Left ventricle myocardium inferior (tissue), 1 donor: ENCODE results near the gene ZNF630. TPM values are rescaled to one million over a fixed set of nuclear protein-coding genes. Genes with fewer than 3 reads are reported as not detected.
"Not testable (repeated sequence)": the region's sequence is repeated elsewhere in the genome, so short reads cannot be mapped to it uniquely, and the experiment has no call there.

ENCODE experiments used
- DNase-seq: peaks from one replicate; pipeline ENCODE4 v3.0.0-alpha.2; 2020
- H3K27ac ChIP-seq: fragments of 200-600 bp; replicated peaks from 2 replicates; pipeline ENCODE4 v1.8.0; 2021
- H3K27me3 ChIP-seq: fragments of 200-600 bp; 2 replicates; pipeline ENCODE4 v1.8.0; 2021; ENCODE audit warnings: low read depth
- H3K36me3 ChIP-seq: fragments of 200-600 bp; 2 replicates; pipeline ENCODE4 v1.8.0; 2021
- H3K4me1 ChIP-seq: fragments of 200-600 bp; 2 replicates; pipeline ENCODE4 v1.8.0; 2021
- H3K4me3 ChIP-seq: fragments of 200-600 bp; 2 replicates; pipeline ENCODE4 v1.8.0; 2021; ENCODE audit warnings: mild to moderate bottlenecking, moderate library complexity
- H3K9me3 ChIP-seq: fragments of 200-600 bp; replicated peaks from 2 replicates; pipeline ENCODE4 v1.8.0; 2021
- CTCF ChIP-seq: fragments of 200-600 bp; IDR thresholded peaks from 2 replicates; pipeline ENCODE4 v1.8.0; 2021; ENCODE audit warnings: antibody characterized with exemption, mild to moderate bottlenecking, borderline replicate concordance
- intact Hi-C: fragments of 100-400 bp; cut with micrococcal nuclease; formaldehyde crosslinking; loops from one replicate; pipeline ENCODE4 v1.11.0; 2022
- total RNA-seq: library from RNA; stranded (reverse); fragmentation: NEBNext Ultra II Directional; extraction: Animal tissue kit (Norgen Biotek cat#: 25700); gene quantifications from one replicate; pipeline ENCODE4 v1.2.1, GENCODE V29; 2021
- donor health status: DM: no; HTN: yes; CAD: no; lungs with severe emphysema.

ZNF630 gene
- total RNA-seq, 1 donor from 2014 or later: 3.2 TPM

- no peak for TF ChIP-seq CTCF
- intact Hi-C loops: no loop called here
- H3K27ac ChIP-seq: peak overlapping the region; percentile 70
- no peak overlapping the region for H3K4me3 ChIP-seq
- H3K9me3 ChIP-seq: no peaks in the 10 kb centered on the region
- no peaks in the 10 kb centered on the region for H3K36me3 ChIP-seq
- H3K4me1 ChIP-seq: peaks cover 4% of the 10 kb centered on the region
- peak; percentile 50 for DNase-seq
- H3K27me3 ChIP-seq: no peaks in the 10 kb centered on the region
Observed at GRCh38 chrX:48045410-48046311, 25.8 kb downstream of the ZNF630 start.

- no peaks in the 10 kb centered on the region for H3K9me3 ChIP-seq
- intact Hi-C loops: no loop called here
- TF ChIP-seq CTCF: no peak
- no peaks in the 10 kb centered on the region for H3K36me3 ChIP-seq
- no peak overlapping the region for H3K4me3 ChIP-seq
- no peak for DNase-seq
- H3K27me3 ChIP-seq: no peaks in the 10 kb centered on the region
- no peak overlapping the region for H3K27ac ChIP-seq
- peaks cover 4% of the 10 kb centered on the region for H3K4me1 ChIP-seq
Observed at GRCh38 chrX:48043056-48043455, 28.4 kb downstream of the ZNF630 start.

- no peak for DNase-seq
Observed at GRCh38 chrX:48035891-48036290, 35.5 kb downstream of the ZNF630 start.

GRCh38 chrX:48030641-48031173 is 40.7 kb downstream of the ZNF630 start:
- H3K4me3 ChIP-seq, H3K36me3 ChIP-seq, DNase-seq, H3K27me3 ChIP-seq, H3K9me3 ChIP-seq, H3K27ac ChIP-seq, intact Hi-C loops, H3K4me1 ChIP-seq: not testable (repeated sequence)

More at GRCh38 chrX:48035891-48036290, 35.5 kb downstream of the ZNF630 start:
- no peak overlapping the region for H3K27ac ChIP-seq
- intact Hi-C loops: no loop called here
- no peaks in the 10 kb centered on the region for H3K4me1 ChIP-seq
- TF ChIP-seq CTCF: no peak
- H3K27me3 ChIP-seq: no peaks in the 10 kb centered on the region
- H3K36me3 ChIP-seq: no peaks in the 10 kb centered on the region
- H3K9me3 ChIP-seq: no peaks in the 10 kb centered on the region
- H3K4me3 ChIP-seq: no peak overlapping the region

- H3K4me3 ChIP-seq: no peak overlapping the region
- no peak for TF ChIP-seq CTCF
- no peaks in the 10 kb centered on the region for H3K9me3 ChIP-seq
- H3K27me3 ChIP-seq: no peaks in the 10 kb centered on the region
- no peak overlapping the region for H3K27ac ChIP-seq
- intact Hi-C loops: no loop called here
- peaks cover 9% of the 10 kb centered on the region for H3K4me1 ChIP-seq
- no peak for DNase-seq
- H3K36me3 ChIP-seq: no peaks in the 10 kb centered on the region
Observed at GRCh38 chrX:48030237-48030636, 41.2 kb downstream of the ZNF630 start.

GRCh38 chrX:48028091-48028490 is 43.3 kb downstream of the ZNF630 start:
- H3K9me3 ChIP-seq: no peaks in the 10 kb centered on the region
- H3K36me3 ChIP-seq: no peaks in the 10 kb centered on the region
- H3K4me3 ChIP-seq: no peak overlapping the region
- no peak overlapping the region for H3K27ac ChIP-seq
- TF ChIP-seq CTCF: no peak
- H3K27me3 ChIP-seq: no peaks in the 10 kb centered on the region
- DNase-seq: no peak
- H3K4me1 ChIP-seq: peaks cover 9% of the 10 kb centered on the region
- intact Hi-C loops: loop anchor here (10.0 kb wide), 1 partner anchor 193 kb away; the partner anchor contains the start of gene ZNF81

GRCh38 chrX:48027545-48027944 is 43.9 kb downstream of the ZNF630 start:
- not testable (repeated sequence) for H3K4me3 ChIP-seq, H3K27me3 ChIP-seq, H3K4me1 ChIP-seq, H3K9me3 ChIP-seq, H3K27ac ChIP-seq, H3K36me3 ChIP-seq, DNase-seq
- intact Hi-C loops: loop anchor here (10.0 kb wide), 1 partner anchor 193 kb away; the partner anchor contains the start of gene ZNF81
